Smooth muscle cell of the pulmonary artery (primary cell): ENCODE measurements around the gene OR1K1. TPM values are rescaled to one million over a fixed set of nuclear protein-coding genes. Genes with fewer than 3 reads are reported as not detected.

ENCODE experiments used
- total RNA-seq: library from RNA; depleted of rRNA; stranded (reverse); fragments of >200 nt; gene quantifications from 2 replicates; pipeline ENCODE4 v1.2.3, GENCODE V29; 2014

OR1K1 gene
- not detected in 2 replicates for total RNA-seq

DNA sequence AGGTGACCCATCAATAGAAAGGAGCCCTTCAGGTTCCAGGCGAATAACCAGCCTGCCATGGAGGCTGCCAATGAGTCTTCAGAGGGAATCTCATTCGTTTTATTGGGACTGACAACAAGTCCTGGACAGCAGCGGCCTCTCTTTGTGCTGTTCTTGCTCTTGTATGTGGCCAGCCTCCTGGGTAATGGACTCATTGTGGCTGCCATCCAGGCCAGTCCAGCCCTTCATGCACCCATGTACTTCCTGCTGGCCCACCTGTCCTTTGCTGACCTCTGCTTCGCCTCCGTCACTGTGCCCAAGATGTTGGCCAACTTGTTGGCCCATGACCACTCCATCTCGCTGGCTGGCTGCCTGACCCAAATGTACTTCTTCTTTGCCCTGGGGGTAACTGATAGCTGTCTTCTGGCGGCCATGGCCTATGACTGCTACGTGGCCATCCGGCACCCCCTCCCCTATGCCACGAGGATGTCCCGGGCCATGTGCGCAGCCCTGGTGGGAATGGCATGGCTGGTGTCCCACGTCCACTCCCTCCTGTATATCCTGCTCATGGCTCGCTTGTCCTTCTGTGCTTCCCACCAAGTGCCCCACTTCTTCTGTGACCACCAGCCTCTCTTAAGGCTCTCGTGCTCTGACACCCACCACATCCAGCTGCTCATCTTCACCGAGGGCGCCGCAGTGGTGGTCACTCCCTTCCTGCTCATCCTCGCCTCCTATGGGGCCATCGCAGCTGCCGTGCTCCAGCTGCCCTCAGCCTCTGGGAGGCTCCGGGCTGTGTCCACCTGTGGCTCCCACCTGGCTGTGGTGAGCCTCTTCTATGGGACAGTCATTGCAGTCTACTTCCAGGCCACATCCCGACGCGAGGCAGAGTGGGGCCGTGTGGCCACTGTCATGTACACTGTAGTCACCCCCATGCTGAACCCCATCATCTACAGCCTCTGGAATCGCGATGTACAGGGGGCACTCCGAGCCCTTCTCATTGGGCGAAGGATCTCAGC is at the start of gene OR1K1:
TSS of gene OR1K1 (plus strand) at position 58 of the 995 bp plus-strand sequence. CDS start at position 58, 0 bp downstream.

DNA sequence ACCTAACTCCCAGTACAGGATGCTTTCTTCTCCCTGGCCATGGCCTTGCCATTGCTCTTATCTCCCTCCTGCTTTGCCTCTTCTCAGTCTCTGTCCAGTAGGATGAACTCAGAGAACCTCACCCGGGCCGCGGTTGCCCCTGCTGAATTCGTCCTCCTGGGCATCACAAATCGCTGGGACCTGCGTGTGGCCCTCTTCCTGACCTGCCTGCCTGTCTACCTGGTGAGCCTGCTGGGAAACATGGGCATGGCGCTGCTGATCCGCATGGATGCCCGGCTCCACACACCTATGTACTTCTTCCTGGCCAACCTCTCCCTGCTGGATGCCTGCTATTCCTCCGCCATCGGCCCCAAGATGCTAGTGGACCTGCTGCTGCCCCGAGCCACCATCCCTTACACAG is 11.1 kb upstream of the OR1K1 start, which contains the start of gene OR5C1:
TSS of gene OR5C1 (plus strand) at position 103 of the 400 bp plus-strand sequence. CDS start at position 103, 0 bp downstream.

Other genes with a start within 250 kb of the OR1K1 start
- gene OR1N2, start 247.0 kb upstream of the OR1K1 start, total RNA-seq, result 0.30 TPM in 1 of 2 replicates, not detected in the other
- gene OR1L8, start 216.7 kb upstream of the OR1K1 start, total RNA-seq, result not detected in 2 replicates
- 0.59 TPM in 1 of 2 replicates, not detected in the other for gene OR1Q1, start 185.4 kb upstream of the OR1K1 start, total RNA-seq
- not detected in 2 replicates for gene OR1B1, start 142.5 kb upstream of the OR1K1 start, total RNA-seq
- not detected in 2 replicates for gene OR1L1, start 138.4 kb upstream of the OR1K1 start, total RNA-seq
- not detected in 2 replicates for gene OR1L3, start 125.0 kb upstream of the OR1K1 start, total RNA-seq
- not detected in 2 replicates for gene OR1L4, start 76.1 kb upstream of the OR1K1 start, total RNA-seq
- not detected in 2 replicates for gene OR1L6, start 57.8 kb upstream of the OR1K1 start, total RNA-seq
- not detected in 2 replicates for gene OR5C1, start 11.2 kb upstream of the OR1K1 start, total RNA-seq
- 21.8 and 31.0 TPM in 2 replicates for gene PDCL, start 28.5 kb downstream of the OR1K1 start, total RNA-seq
- 51.8 and 55.3 TPM in 2 replicates for gene RC3H2, start 105.2 kb downstream of the OR1K1 start, total RNA-seq
- 11.5 and 15.6 TPM in 2 replicates for gene ZBTB6, start 113.2 kb downstream of the OR1K1 start, total RNA-seq
- gene ZBTB26, start 131.4 kb downstream of the OR1K1 start, total RNA-seq, result 5.1 and 6.2 TPM in 2 replicates
- gene RABGAP1, start 140.9 kb downstream of the OR1K1 start, total RNA-seq, result 52.0 and 63.9 TPM in 2 replicates
- gene GPR21, start 233.5 kb downstream of the OR1K1 start, total RNA-seq, result 2.2 and 3.1 TPM in 2 replicates